WTC11 (cell line): ENCODE results near the gene COG2. TPM values are rescaled to one million over a fixed set of nuclear protein-coding genes. Genes with fewer than 3 reads are reported as not detected.

ENCODE experiments used
- ATAC-seq: fragments of 200-7000 bp; cut with Tn5 transposase; 2 replicates; pipeline ENCODE4 v1.10.0; 2021; ENCODE audit warnings: mild to moderate bottlenecking, moderate library complexity
- CTCF ChIA-PET: fragments of 300-600 bp; sonication (Branson Sonifier 250); formaldehyde crosslinking; loops from one replicate; lab custom pipeline; 2021; ENCODE audit warnings: antibody characterized with exemption; lab: Charles Lee
- POLR2A ChIA-PET: fragments of 350-600 bp; sonication (Branson Sonifier 250); formaldehyde crosslinking; loops from one replicate; lab custom pipeline; 2021; ENCODE audit warnings: antibody characterized with exemption; lab: Charles Lee
- DNase-seq: peaks from one replicate; pipeline ENCODE4 v3.0.0; 2021; ENCODE audit warnings: low spot score
- H3K27ac Mint-ChIP-seq: 2 replicates; pipeline ENCODE4 v1.8.0; 2021; ENCODE audit warnings: mixed read lengths
- H3K27me3 Mint-ChIP-seq: 2 replicates; pipeline ENCODE4 v1.8.0; 2021; ENCODE audit warnings: low read depth, mild to moderate bottlenecking, moderate library complexity, mixed read lengths
- H3K36me3 Mint-ChIP-seq: 2 replicates; pipeline ENCODE4 v1.8.0; 2021; ENCODE audit warnings: mixed read lengths
- H3K4me1 Mint-ChIP-seq: 2 replicates; pipeline ENCODE4 v1.8.0; 2022; ENCODE audit warnings: mixed read lengths
- H3K4me3 Mint-ChIP-seq: 2 replicates; pipeline ENCODE4 v1.8.0; 2021; ENCODE audit warnings: mild to moderate bottlenecking, moderate library complexity, mixed read lengths
- H3K9me3 Mint-ChIP-seq: 2 replicates; pipeline ENCODE4 v1.8.0; 2021; ENCODE audit warnings: mixed read lengths
- ETV6 ChIP-seq: sonication (generic); formaldehyde crosslinking; IDR thresholded peaks from 2 replicates; pipeline ENCODE4 v1.8.1; 2022; ENCODE audit warnings: mild to moderate bottlenecking, missing genetic modification reagents
- FOXJ3 ChIP-seq: sonication (generic); formaldehyde crosslinking; IDR thresholded peaks from 2 replicates; pipeline ENCODE4 v1.9.0; 2021; ENCODE audit warnings: missing genetic modification reagents, mild to moderate bottlenecking, borderline replicate concordance
- HMGA2 ChIP-seq: fragments of 250-450 bp; sonication (Bioruptor Pico); IDR thresholded peaks from 2 replicates; pipeline ENCODE4 v1.4.0; 2021; ENCODE audit warnings: mild to moderate bottlenecking, moderate library complexity
- IRF2 ChIP-seq: sonication (generic); formaldehyde crosslinking; IDR thresholded peaks from 2 replicates; pipeline ENCODE4 v1.8.0; 2022; ENCODE audit warnings: low read depth, missing genetic modification reagents, borderline replicate concordance
- JUN ChIP-seq: sonication (generic); formaldehyde crosslinking; IDR thresholded peaks from 2 replicates; pipeline ENCODE4 v1.8.0; 2023; ENCODE audit warnings: mild to moderate bottlenecking, missing genetic modification reagents
- NR2C2 ChIP-seq: sonication (generic); formaldehyde crosslinking; IDR thresholded peaks from 2 replicates; pipeline ENCODE4 v1.8.0; 2022; ENCODE audit warnings: mild to moderate bottlenecking, missing genetic modification reagents
- NR3C1 ChIP-seq: sonication (generic); formaldehyde crosslinking; conservative IDR thresholded peaks from 2 replicates; pipeline ENCODE4 v1.8.1; 2023; ENCODE audit warnings: low read depth, mild to moderate bottlenecking, missing genetic modification reagents
- ZBTB21 ChIP-seq: sonication (generic); formaldehyde crosslinking; IDR thresholded peaks from 2 replicates; pipeline ENCODE4 v1.8.1; 2023; ENCODE audit warnings: mild to moderate bottlenecking, missing genetic modification reagents, borderline replicate concordance
- ZNF263 ChIP-seq: sonication (generic); formaldehyde crosslinking; IDR thresholded peaks from 2 replicates; pipeline ENCODE4 v1.8.1; 2022; ENCODE audit warnings: low read depth, mild to moderate bottlenecking, moderate library complexity, missing genetic modification reagents
- total RNA-seq: library from RNA; stranded (reverse); gene quantifications from 3 replicates; pipeline ENCODE4 v1.2.3, GENCODE V29; 2021
- TF ChIP-seq, protein P1 (sequence below): fragments of 250-450 bp; sonication (Bioruptor Pico); IDR thresholded peaks from 2 replicates; pipeline ENCODE4 v1.8.0; 2021; ENCODE audit warnings: mild to moderate bottlenecking
- TF ChIP-seq, protein P2 (sequence below): fragments of 200-600 bp; IDR thresholded peaks from 2 replicates; pipeline ENCODE4 v1.8.0; 2022; ENCODE audit warnings: antibody characterized with exemption
- TF ChIP-seq, protein P3 (sequence below): sonication (generic); formaldehyde crosslinking; IDR thresholded peaks from 2 replicates; pipeline ENCODE4 v1.8.0; 2022; ENCODE audit warnings: mild to moderate bottlenecking, missing genetic modification reagents
- TF ChIP-seq, protein P4 (sequence below): sonication (generic); formaldehyde crosslinking; IDR thresholded peaks from 2 replicates; pipeline ENCODE4 v1.8.0; 2022; ENCODE audit warnings: mild to moderate bottlenecking, missing genetic modification reagents

Gene COG2
- total RNA-seq, 1 experiment from 2014 or later = 30.9 TPM

DNA sequence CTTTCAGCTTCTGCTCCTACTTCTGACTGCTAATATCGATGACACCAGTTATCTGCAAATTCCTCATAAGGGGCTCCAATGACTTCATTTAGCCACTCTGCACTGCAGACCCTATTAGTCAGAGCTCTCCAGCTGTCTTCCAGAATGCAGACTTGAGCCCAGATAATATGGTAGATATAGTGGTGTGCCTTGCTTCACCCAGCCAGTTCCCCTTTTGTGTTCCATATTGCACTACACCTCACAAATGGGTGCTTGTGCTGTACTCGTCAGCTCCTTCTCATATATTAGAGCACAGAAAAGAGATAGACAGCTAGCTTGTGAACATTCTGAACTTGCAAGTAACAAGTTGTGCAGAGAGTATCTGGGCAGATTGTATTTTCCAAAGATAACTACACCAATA, 23.7 kb upstream of the COG2 start:
- ATAC-seq = no peak
- Mint-ChIP-seq H3K4me1 (peaks cover 16% of the 10 kb centered on the region), H3K27me3 (no peaks in the 10 kb centered on the region), H3K4me3 (no peak overlapping the region), H3K9me3 (peaks cover 14% of the 10 kb centered on the region), H3K27ac (no peak overlapping the region), H3K36me3 (no peaks in the 10 kb centered on the region; the same call in 1 of the 2 replicates)
- ChIA-PET POLR2A (no interaction called here), CTCF (no interaction called here)
- no peak for DNase-seq
- TF ChIP-seq IRF2 (no peak), ETV6 (CRISPR knock-in tag) (no peak), FOXJ3 (CRISPR knock-in tag) (no peak), NR2C2 (CRISPR knock-in tag) (no peak), HMGA2 (CRISPR knock-in tag) (no peak), ZBTB21 (no peak), NR3C1 (CRISPR knock-in tag) (no peak)
- TF ChIP-seq, protein P1, sequence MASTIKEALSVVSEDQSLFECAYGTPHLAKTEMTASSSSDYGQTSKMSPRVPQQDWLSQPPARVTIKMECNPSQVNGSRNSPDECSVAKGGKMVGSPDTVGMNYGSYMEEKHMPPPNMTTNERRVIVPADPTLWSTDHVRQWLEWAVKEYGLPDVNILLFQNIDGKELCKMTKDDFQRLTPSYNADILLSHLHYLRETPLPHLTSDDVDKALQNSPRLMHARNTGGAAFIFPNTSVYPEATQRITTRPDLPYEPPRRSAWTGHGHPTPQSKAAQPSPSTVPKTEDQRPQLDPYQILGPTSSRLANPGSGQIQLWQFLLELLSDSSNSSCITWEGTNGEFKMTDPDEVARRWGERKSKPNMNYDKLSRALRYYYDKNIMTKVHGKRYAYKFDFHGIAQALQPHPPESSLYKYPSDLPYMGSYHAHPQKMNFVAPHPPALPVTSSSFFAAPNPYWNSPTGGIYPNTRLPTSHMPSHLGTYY (CRISPR knock-in tag) = no peak
- TF ChIP-seq, protein P2, sequence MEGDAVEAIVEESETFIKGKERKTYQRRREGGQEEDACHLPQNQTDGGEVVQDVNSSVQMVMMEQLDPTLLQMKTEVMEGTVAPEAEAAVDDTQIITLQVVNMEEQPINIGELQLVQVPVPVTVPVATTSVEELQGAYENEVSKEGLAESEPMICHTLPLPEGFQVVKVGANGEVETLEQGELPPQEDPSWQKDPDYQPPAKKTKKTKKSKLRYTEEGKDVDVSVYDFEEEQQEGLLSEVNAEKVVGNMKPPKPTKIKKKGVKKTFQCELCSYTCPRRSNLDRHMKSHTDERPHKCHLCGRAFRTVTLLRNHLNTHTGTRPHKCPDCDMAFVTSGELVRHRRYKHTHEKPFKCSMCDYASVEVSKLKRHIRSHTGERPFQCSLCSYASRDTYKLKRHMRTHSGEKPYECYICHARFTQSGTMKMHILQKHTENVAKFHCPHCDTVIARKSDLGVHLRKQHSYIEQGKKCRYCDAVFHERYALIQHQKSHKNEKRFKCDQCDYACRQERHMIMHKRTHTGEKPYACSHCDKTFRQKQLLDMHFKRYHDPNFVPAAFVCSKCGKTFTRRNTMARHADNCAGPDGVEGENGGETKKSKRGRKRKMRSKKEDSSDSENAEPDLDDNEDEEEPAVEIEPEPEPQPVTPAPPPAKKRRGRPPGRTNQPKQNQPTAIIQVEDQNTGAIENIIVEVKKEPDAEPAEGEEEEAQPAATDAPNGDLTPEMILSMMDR = no peak
- TF ChIP-seq, protein P3, sequence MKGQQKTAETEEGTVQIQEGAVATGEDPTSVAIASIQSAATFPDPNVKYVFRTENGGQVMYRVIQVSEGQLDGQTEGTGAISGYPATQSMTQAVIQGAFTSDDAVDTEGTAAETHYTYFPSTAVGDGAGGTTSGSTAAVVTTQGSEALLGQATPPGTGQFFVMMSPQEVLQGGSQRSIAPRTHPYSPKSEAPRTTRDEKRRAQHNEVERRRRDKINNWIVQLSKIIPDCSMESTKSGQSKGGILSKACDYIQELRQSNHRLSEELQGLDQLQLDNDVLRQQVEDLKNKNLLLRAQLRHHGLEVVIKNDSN = no peak
- TF ChIP-seq, all 79 proteins: peak for 0

DNA sequence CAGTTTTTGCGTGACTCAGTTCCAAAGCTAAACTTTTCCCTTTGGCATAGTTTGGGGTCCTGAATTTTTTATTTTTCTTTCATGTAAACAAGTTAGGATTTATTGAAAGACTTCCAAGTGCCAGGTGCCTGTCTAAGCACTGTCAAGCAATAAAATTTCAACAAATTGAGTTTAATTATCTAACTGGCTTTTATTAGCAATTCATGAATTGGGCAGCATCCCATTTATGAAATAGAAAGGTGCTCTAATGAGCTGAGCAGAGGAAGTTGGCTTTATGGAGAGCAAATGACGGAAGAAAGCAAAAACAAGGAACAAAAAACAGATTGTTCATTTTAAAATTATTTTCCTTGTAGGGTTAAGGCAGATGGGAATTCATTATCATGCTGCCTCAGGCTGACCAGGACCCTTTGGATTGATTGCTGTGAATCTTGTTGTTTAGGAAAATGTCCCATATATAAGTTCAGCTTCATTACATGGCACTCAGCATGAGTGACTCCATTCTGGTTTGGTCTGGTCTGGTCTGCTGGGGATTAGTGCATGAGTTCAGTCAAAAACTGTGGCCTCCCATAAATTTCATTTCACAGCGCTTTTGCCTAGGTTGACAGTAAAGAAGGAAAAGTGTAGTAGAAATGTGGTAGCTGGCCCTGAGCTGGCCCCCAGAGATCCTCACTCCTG, 21.5 kb upstream of the COG2 start:
- Mint-ChIP-seq H3K36me3 (no peaks in the 10 kb centered on the region; the same call in 1 of the 2 replicates), H3K4me3 (no peak overlapping the region), H3K9me3 (peaks cover 11% of the 10 kb centered on the region), H3K4me1 (peaks cover 19% of the 10 kb centered on the region), H3K27ac (no peak overlapping the region), H3K27me3 (0 out of 2 replicates have a peak, but pooled peaks cover 2% of the 10 kb centered on the region)
- ChIA-PET CTCF (interaction anchor here (1.4 to 1.7 kb wide), 2 partner anchors 21 to 194 kb away, joined by 3 to 8 read pairs; no protein-coding TSS in a partner anchor), POLR2A (no interaction called here)
- no peak for DNase-seq
- TF ChIP-seq, protein P4, sequence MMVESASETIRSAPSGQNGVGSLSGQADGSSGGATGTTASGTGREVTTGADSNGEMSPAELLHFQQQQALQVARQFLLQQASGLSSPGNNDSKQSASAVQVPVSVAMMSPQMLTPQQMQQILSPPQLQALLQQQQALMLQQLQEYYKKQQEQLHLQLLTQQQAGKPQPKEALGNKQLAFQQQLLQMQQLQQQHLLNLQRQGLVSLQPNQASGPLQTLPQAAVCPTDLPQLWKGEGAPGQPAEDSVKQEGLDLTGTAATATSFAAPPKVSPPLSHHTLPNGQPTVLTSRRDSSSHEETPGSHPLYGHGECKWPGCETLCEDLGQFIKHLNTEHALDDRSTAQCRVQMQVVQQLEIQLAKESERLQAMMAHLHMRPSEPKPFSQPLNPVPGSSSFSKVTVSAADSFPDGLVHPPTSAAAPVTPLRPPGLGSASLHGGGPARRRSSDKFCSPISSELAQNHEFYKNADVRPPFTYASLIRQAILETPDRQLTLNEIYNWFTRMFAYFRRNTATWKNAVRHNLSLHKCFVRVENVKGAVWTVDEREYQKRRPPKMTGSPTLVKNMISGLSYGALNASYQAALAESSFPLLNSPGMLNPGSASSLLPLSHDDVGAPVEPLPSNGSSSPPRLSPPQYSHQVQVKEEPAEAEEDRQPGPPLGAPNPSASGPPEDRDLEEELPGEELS = no peak
- TF ChIP-seq NR3C1 (CRISPR knock-in tag) = no peak
- no peak for ATAC-seq

DNA sequence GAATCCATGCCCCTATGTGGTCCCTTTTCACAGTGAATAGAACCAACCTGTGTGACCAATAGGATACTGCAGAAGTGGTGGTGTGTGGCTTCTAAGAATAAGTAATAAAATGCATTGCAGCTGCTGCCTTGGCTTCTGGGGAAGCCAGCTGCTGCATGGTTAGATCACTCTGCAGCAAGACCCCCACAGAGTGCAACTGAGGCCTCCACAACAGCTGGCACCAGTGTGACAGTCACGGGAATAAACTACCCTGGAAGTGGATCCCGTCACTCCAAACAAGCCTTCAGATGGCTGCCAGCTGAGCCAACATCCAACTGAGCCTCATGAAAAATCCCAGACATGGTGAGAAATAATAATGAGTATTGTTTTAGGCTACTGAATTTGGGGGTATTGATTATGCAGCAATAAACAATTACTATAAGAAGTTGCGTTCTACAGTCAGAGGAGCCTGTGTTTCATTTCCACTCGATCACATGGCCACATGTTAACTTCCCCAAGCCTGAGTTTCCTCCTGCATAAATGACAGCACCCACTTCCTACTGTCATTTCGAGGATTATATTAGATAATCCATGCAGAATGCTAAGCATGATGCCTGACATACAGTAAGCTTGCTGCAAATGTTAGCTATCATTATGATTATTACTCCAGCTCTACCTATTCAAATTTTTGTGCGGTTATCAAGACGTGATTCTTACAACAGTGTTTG, 20.8 kb upstream of the COG2 start:
- Mint-ChIP-seq H3K27me3 (0 out of 2 replicates have a peak, but pooled peaks cover 2% of the 10 kb centered on the region), H3K36me3 (no peaks in the 10 kb centered on the region; the same call in 1 of the 2 replicates), H3K9me3 (peaks cover 11% of the 10 kb centered on the region), H3K4me3 (no peak overlapping the region), H3K4me1 (peaks cover 19% of the 10 kb centered on the region)
- CTCF ChIA-PET = interaction anchor here (1.4 to 1.7 kb wide), 2 partner anchors 20 to 195 kb away, joined by 3 to 8 read pairs; no protein-coding TSS in a partner anchor
- no peak for TF ChIP-seq ZNF263 (CRISPR knock-in tag)
- TF ChIP-seq JUN (CRISPR knock-in tag) = no peak
- TF ChIP-seq, all 79 proteins: peak for 0
- POLR2A ChIA-PET = no interaction called here
- DNase-seq (no peak), ATAC-seq (no peak)
- no peak overlapping the region for H3K27ac Mint-ChIP-seq
